ENCODE measurements around the gene ANKRD6. TPM values are rescaled to one million over a fixed set of nuclear protein-coding genes. Genes with fewer than 3 reads are reported as not detected.

Gene ANKRD6
- total RNA-seq, 1 experiment from 2014 or later: 5.6 TPM

GRCh38 chr6:89386917-89387491 lies 45.9 kb upstream of the ANKRD6 start:
- CTCF ChIA-PET: no interaction called here
- H3K9me3 ChIP-seq (ENCODE audit: low read length): no peaks in the 10 kb centered on the region
- POLR2A ChIA-PET (ENCODE audit: unreplicated experiment): no interaction called here
- no peak overlapping the region for H3K27ac ChIP-seq (ENCODE audit: low read length)
- no peaks in the 10 kb centered on the region for H3K9me2 ChIP-seq (replicated peaks; ENCODE audit: low read length)
- H3K79me2 ChIP-seq (ENCODE audit: low read length): no peaks in the 10 kb centered on the region
- H3K36me3 ChIP-seq (ENCODE audit: low read depth, low read length): no peaks in the 10 kb centered on the region
- H2AFZ ChIP-seq (ENCODE audit: low read length): no peak overlapping the region
- DNase-seq (no peak), ATAC-seq (no peak)
- H3K27me3 ChIP-seq (ENCODE audit: low read length): no peaks in the 10 kb centered on the region
- TF ChIP-seq EZH2 (IDR thresholded peaks at IDR 0.05; ENCODE audit: low read length, unreplicated experiment): no peak
- TF ChIP-seq EZH2phosphoT487 (IDR thresholded peaks at IDR 0.05; ENCODE audit: borderline replicate concordance, low read length): no peak
- TF ChIP-seq CTCF (conservative IDR thresholded peaks at IDR 0.05; ENCODE audit: low read depth, low read length): no peak
- no peak overlapping the region for H3K4me2 ChIP-seq (ENCODE audit: low read length)
- no peaks in the 10 kb centered on the region for H3F3A ChIP-seq (ENCODE audit: low read length, unreplicated experiment)
- intact Hi-C loops (cut with micrococcal nuclease): no loop called here
- BruUV-seq (replicated peaks): no TSS peak
- H3K4me1 ChIP-seq (ENCODE audit: insufficient read depth, low read length): peaks cover 10% of the 10 kb centered on the region
- no peak overlapping the region for H3K4me3 ChIP-seq (ENCODE audit: low read length)
- no peaks in the 10 kb centered on the region for H4K20me1 ChIP-seq (ENCODE audit: low read length)
- no peak overlapping the region for H3K9ac ChIP-seq (ENCODE audit: low read length)

- no peak overlapping the region for H3K27ac ChIP-seq (ENCODE audit: low read length)
- H4K20me1 ChIP-seq (ENCODE audit: low read length): no peaks in the 10 kb centered on the region
- BruUV-seq (replicated peaks): no TSS peak
- intact Hi-C loops (cut with micrococcal nuclease): no loop called here
- no peak overlapping the region for H2AFZ ChIP-seq (ENCODE audit: low read length)
- no peaks in the 10 kb centered on the region for H3K9me3 ChIP-seq (ENCODE audit: low read length)
- no peak overlapping the region for H3K9ac ChIP-seq (ENCODE audit: low read length)
- CTCF ChIA-PET: no interaction called here
- no peak overlapping the region for H3K4me2 ChIP-seq (ENCODE audit: low read length)
- no peaks in the 10 kb centered on the region for H3K27me3 ChIP-seq (ENCODE audit: low read length)
- no peaks in the 10 kb centered on the region for H3F3A ChIP-seq (ENCODE audit: low read length, unreplicated experiment)
- H3K4me3 ChIP-seq (ENCODE audit: low read length): no peak overlapping the region
- no peak for DNase-seq
- POLR2A ChIA-PET (ENCODE audit: unreplicated experiment): interaction anchor here (0.6 kb wide), 1 partner anchor 32 kb away, joined by 5 read pairs; no protein-coding TSS in a partner anchor
- H3K9me2 ChIP-seq (replicated peaks; ENCODE audit: low read length): no peaks in the 10 kb centered on the region
- no peaks in the 10 kb centered on the region for H3K79me2 ChIP-seq (ENCODE audit: low read length)
- H3K4me1 ChIP-seq (ENCODE audit: insufficient read depth, low read length): peaks cover 10% of the 10 kb centered on the region
- no peaks in the 10 kb centered on the region for H3K36me3 ChIP-seq (ENCODE audit: low read depth, low read length)
- no peak for ATAC-seq
- TF ChIP-seq EZH2 (IDR thresholded peaks at IDR 0.05; ENCODE audit: low read length, unreplicated experiment): no peak
- TF ChIP-seq CTCF (conservative IDR thresholded peaks at IDR 0.05; ENCODE audit: low read depth, low read length): no peak
- no peak for TF ChIP-seq EZH2phosphoT487 (IDR thresholded peaks at IDR 0.05; ENCODE audit: borderline replicate concordance, low read length)
Observed at GRCh38 chr6:89387516-89388201, 45.3 kb upstream of the ANKRD6 start.

- Histone ChIP-seq H2AFZ (ENCODE audit: low read length) (no peak overlapping the region), H3K9ac (ENCODE audit: low read length) (no peak overlapping the region), H3K27me3 (ENCODE audit: low read length) (no peaks in the 10 kb centered on the region), H3K27ac (ENCODE audit: low read length) (no peak overlapping the region), H3K36me3 (ENCODE audit: low read depth, low read length) (no peaks in the 10 kb centered on the region), H4K20me1 (ENCODE audit: low read length) (no peaks in the 10 kb centered on the region), H3K4me1 (ENCODE audit: insufficient read depth, low read length) (peaks cover 10% of the 10 kb centered on the region), H3K9me2 (replicated peaks; ENCODE audit: low read length) (no peaks in the 10 kb centered on the region), H3K9me3 (ENCODE audit: low read length) (no peaks in the 10 kb centered on the region), H3K79me2 (ENCODE audit: low read length) (no peaks in the 10 kb centered on the region), H3F3A (ENCODE audit: low read length, unreplicated experiment) (no peaks in the 10 kb centered on the region), H3K4me3 (ENCODE audit: low read length) (no peak overlapping the region), H3K4me2 (ENCODE audit: low read length) (no peak overlapping the region)
- no peak for TF ChIP-seq EZH2 (IDR thresholded peaks at IDR 0.05; ENCODE audit: low read length, unreplicated experiment)
- TF ChIP-seq EZH2phosphoT487 (IDR thresholded peaks at IDR 0.05; ENCODE audit: borderline replicate concordance, low read length): no peak
- no peak for TF ChIP-seq CTCF (conservative IDR thresholded peaks at IDR 0.05; ENCODE audit: low read depth, low read length)
- ChIA-PET POLR2A (ENCODE audit: unreplicated experiment) (no interaction called here), CTCF (no interaction called here)
- intact Hi-C loops (cut with micrococcal nuclease): no loop called here
- no peak for DNase-seq
- no TSS peak for BruUV-seq (replicated peaks)
- ATAC-seq: no peak
Observed at GRCh38 chr6:89388846-89389245, 44.1 kb upstream of the ANKRD6 start.

Data from PC-3 (cell line).